GM19099 (cell line): ENCODE measurements around the gene ITGB5.

Source experiments
- POLR2A ChIP-seq: IDR thresholded peaks from 3 replicates; pipeline ENCODE4 v1.6.1; 2011; ENCODE audit warnings: low read depth; ENCODE audit not compliant: insufficient read length; ENCODE audit errors: extremely low read depth

The ITGB5 gene

DNA sequence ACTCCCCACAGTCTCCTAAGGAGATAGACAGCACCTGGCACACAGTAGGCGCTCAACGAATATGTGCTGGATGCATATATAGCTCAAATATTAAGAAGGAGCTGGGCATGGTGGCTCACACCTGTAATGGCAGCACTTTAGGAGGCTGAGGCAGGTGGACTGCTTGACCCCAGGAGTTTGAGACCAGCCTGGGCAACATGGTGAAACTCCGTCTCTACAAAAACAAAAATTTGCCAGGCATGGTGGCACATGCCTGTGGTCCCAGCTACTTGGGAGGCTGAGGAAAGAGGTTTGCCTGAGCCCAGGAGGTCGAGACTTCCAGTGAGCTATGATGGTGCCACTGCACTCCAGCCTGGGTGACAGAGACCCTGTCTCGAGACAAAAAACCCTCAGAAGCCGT, 119.5 kb downstream of the ITGB5 start:
- TF ChIP-seq POLR2A = no peak

GRCh38 chr3:124767264-124767663, 119.9 kb downstream of the ITGB5 start:
- no peak for TF ChIP-seq POLR2A

GRCh38 chr3:124766113-124767095, 120.8 kb downstream of the ITGB5 start:
- TF ChIP-seq POLR2A = no peak

DNA sequence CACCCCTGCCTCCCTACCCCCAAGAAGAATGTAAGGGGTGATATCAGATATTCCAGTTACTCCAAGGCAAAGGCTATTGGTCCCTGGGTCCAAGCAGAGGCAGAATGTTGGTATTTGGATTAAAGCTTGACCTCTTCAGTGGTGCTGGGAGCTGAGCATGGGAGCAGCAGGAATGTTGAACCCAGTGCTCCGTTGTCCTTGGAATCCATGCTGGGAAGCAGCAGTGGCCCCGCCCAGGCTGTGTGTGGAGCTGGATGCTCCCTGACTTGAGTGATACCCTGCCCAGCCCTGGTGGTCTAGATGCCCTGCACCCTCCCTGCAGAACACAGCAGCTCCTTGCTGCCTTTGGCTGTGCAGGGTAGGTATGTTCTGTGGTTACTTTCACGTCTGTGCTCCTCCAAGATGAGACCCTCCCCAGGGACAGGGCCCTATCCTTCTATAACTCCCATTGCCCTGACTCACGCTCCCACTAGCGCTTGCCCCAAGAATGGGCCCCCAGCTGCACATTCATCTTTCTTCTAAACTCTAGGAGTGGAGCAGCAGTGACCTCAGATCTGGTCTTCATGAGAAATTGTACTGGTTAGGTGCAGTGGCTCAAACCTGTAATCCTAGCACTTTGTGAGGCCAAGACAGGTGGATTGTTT, 121.8 kb downstream of the ITGB5 start:
- no peak for TF ChIP-seq POLR2A

DNA sequence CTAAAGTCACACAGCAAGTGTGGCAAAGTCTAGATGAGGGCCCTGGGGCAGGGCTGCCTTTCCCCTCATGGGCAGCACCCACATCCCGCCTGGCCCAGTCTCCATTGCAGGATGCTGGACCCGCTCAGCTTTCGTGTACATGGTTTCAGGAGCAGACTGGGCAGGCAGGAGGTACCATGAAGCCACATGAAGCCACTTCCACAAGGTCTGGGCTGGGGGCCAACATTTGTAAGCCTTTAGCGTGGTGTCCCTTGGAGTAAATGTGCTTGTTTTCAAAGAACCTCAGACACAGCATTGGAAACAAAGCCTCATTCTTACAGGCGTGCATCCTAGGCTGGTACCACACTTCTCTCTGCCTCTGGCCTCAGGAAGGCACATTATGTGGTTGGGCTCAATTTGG, 122.4 kb downstream of the ITGB5 start:
- TF ChIP-seq POLR2A = no peak

- TF ChIP-seq POLR2A = no peak
Measured at GRCh38 chr3:124763644-124764358, 123.4 kb downstream of the ITGB5 start.

DNA sequence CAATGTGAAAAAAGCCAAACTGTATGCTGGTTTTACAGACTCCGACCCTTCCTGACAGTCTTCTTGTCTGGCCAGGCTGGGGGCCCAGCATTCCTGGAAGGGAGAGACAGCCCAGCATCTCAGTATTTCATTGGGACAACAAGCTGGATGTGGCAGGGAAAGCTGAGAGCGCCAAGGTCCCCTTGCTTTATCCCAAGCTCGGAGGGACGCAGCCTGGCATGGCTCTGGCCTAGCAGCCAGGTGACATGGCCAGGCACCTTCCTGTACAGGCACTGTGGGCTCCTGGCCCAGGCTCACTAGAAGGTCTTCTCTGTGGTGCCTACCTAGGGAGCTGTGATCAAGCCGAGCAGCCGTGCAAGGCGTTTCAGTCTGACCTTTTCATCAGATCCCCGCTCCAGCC, 124.0 kb downstream of the ITGB5 start:
- TF ChIP-seq POLR2A = no peak

DNA sequence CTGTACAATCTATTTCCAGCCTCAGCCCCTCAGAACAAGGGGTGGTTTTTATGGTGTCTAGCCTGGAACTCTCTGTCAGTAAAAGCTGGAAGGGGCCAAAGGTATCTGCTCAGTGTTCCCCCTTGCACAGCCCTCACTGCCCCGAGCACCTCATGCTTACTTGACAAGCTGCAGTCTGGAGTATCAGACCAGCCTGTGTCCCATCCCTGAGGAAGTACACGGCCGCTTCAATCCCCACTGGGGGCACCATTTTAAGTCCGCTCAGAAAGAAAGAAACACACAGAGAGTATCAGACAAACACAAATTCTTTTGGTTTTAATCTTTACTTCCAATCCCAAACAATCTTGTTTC, 124.5 kb downstream of the ITGB5 start:
- no peak for TF ChIP-seq POLR2A

DNA sequence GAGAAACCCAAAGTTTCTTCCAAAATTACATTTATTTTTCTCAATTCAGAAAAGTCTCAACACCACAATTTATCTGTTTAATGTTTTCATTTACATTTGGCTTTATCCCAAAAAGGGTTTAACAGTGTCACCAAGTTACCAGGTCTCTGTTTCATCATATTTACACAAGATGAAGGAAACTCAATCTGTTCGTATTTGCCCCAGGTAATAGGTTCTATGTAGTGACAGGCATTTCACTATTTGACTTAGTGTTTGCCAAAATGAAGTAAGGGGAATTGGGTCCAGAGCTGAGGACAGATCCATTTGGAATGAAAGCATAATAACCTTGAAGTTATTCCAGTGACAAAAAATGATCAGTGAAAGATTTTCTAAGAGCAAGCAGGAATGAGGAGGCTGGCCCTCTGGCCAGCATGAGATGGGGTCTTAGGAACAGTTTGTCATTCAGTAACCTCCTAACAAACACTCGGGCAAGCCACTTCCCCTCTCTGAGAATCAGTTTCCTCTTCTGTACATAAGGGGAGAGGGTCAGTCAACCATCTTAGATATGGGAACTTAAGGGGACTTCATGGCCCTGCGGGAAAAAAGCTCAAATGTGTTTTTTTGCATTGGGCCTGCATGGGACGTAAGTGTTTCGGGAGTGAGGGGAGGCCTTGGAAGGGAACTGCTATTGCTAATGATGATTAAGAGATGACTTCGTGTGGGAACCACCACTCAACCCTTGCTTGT, 125.1 kb downstream of the ITGB5 start:
- TF ChIP-seq POLR2A = no peak

GRCh38 chr3:124761250-124761796, 125.8 kb downstream of the ITGB5 start:
- no peak for TF ChIP-seq POLR2A

GRCh38 chr3:124760601-124761000, 126.6 kb downstream of the ITGB5 start:
- TF ChIP-seq POLR2A = no peak

DNA sequence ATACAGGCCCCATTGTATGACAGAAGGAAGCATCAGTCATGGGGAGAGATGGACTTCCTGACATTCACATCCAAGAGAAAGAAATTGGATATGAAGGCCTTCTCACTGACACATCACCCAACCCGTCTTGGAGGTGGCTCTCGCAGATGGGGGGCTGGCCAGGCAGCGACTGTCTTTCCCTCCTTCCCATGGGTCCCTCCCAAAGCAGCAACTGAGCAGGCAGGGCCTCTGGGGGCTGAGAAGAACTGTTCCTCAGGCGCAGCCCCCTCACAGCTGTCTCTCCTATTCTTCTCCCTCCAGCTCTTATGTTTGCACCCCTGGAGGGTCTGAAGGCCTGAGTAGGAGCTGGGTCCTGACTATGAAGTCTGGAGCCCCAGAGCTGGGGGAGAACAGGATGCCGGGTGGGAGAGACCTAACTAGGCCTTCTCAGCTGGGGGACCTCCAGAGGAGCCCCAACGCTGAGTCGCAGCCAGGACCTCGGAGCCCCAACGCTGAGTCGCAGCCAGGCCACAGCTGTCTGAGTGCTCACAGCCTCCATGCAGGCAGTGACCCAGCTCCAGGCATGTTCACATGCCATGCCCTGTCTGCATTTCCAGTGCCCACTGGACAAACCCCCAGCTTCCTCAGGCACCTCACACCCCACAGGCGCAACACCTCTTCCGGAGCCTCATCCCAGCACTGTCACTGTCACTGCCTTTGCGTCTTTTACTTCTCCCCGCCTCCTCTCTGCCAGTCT, 127.3 kb downstream of the ITGB5 start:
- no peak for TF ChIP-seq POLR2A

DNA sequence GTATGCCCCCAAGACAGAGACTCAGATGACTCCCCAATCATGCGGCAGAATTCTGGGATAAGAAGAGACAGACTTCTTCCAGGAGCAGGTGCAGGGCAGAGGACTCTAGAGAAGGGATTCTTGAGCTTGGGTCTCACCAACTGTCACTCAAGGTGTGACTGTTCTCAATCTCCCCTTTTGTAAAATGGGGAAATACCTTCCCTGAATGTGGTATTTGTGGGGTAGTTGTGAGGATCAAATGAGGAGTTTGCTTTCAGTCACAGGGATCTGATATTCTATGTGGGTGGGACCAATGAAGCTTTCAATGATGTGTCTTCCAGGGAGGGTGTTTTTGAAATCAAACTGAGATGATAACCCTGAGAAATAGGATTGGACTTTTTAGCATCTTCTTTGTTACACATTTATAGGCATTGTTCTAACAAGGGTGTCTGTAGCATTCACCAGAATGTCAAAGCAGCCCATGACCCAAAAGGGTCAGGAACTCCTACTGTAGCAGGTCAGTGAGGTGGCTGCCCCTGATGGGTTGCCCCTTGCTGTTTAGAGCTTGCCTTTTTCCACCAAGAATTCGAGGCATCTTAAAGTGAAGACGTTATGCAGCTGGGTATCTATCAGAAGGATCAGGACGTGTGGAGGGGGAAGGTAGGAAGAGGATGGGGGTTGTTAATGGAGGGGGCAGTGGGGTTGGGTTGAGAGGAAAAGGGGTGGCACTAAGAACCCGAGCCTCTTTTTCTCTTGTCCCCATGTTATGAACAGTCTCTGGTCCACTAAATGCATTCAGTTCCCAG, 128.1 kb downstream of the ITGB5 start:
- TF ChIP-seq POLR2A = no peak
